T-helper 1 cell treated with Interleukin-12 subunit alpha and Interleukin-12 subunit beta and Interleukin-4 antibody, amounts not matched to agents 30 ng/mL and 1 ng/mL, for 36 hours (primary cell): ENCODE measurements around the gene NCAM1. TPM values are rescaled to one million over a fixed set of nuclear protein-coding genes. Genes with fewer than 3 reads are reported as not detected.
"Not testable (repeated sequence)": the region's sequence is repeated elsewhere in the genome, so short reads cannot be mapped to it uniquely, and the experiment has no call there.

Source experiments
- intact Hi-C: fragments of 100-400 bp; cut with micrococcal nuclease; formaldehyde crosslinking; loops from one replicate; pipeline ENCODE4 v1.15.1; 2024
- total RNA-seq: library from RNA; stranded (reverse); gene quantifications from 2 replicates; pipeline ENCODE4 v1.2.3, GENCODE V29; 2022

Gene NCAM1
- total RNA-seq, 1 donor from 2014 or later = 1.8 TPM

GRCh38 chr11:113296447-113297205 is 335.4 kb downstream of the NCAM1 start:
- intact Hi-C loops = no loop called here

GRCh38 chr11:113298496-113298895 is 337.3 kb downstream of the NCAM1 start:
- intact Hi-C loops = not testable (repeated sequence)

GRCh38 chr11:113304916-113305315 is 343.7 kb downstream of the NCAM1 start:
- intact Hi-C loops = loop anchor here (1.0 to 5.0 kb wide), 7 partner anchors 227 to 957 kb away; no protein-coding TSS in a partner anchor

- intact Hi-C loops = loop anchor here (1.0 to 5.0 kb wide), 7 partner anchors 227 to 957 kb away; no protein-coding TSS in a partner anchor
Measured at GRCh38 chr11:113305440-113306336, 344.5 kb downstream of the NCAM1 start.

- intact Hi-C loops = loop anchor here (5.0 kb wide), 2 partner anchors 554 to 954 kb away; no protein-coding TSS in a partner anchor
Measured at GRCh38 chr11:113308601-113309000, 347.4 kb downstream of the NCAM1 start.

GRCh38 chr11:113311536-113311935 is 350.3 kb downstream of the NCAM1 start:
- intact Hi-C loops = loop anchor here (5.0 to 10.0 kb wide), 4 partner anchors 873 to 1707 kb away; partner anchors contain the start of genes DIXDC1, PPP2R1B and SIK2

GRCh38 chr11:113313601-113314000 is 352.4 kb downstream of the NCAM1 start:
- intact Hi-C loops = loop anchor here (5.0 to 10.0 kb wide), 4 partner anchors 871 to 1709 kb away; partner anchors contain the start of genes DIXDC1, PPP2R1B and SIK2

- intact Hi-C loops = loop anchor here (1.0 to 10.0 kb wide), 14 partner anchors 25 to 1709 kb away; partner anchors contain the start of genes C11orf71, CFAP68, DIXDC1 and FDXACB1
Measured at GRCh38 chr11:113314065-113314388, 352.8 kb downstream of the NCAM1 start.

GRCh38 chr11:113314389-113315301 is 353.4 kb downstream of the NCAM1 start, which contains the start of gene TTC12:
TTC12 (plus strand) TSS chr11:113314583; CDS start chr11:113316258, 1,675 bp downstream.
- intact Hi-C loops = loop anchor here (1.0 to 10.0 kb wide), 15 partner anchors 25 to 1710 kb away; partner anchors contain the start of genes C11orf71, CFAP68, DIXDC1 and FDXACB1

- intact Hi-C loops = loop anchor here (2.0 to 10.0 kb wide), 6 partner anchors 869 to 1711 kb away; partner anchors contain the start of genes C11orf71, CFAP68, FDXACB1 and PPP2R1B
Measured at GRCh38 chr11:113315811-113316210, 354.6 kb downstream of the NCAM1 start.

- intact Hi-C loops = loop anchor here (5.0 to 10.0 kb wide), 4 partner anchors 869 to 1711 kb away; partner anchors contain the start of genes PPP2R1B and SIK2
Measured at GRCh38 chr11:113316256-113316655, 355.0 kb downstream of the NCAM1 start.

GRCh38 chr11:113317339-113317738 is 356.1 kb downstream of the NCAM1 start:
- intact Hi-C loops = loop anchor here (5.0 to 10.0 kb wide), 4 partner anchors 867 to 1713 kb away; partner anchors contain the start of genes PPP2R1B and SIK2

- intact Hi-C loops = loop anchor here (5.0 to 10.0 kb wide), 4 partner anchors 866 to 1714 kb away; partner anchors contain the start of genes PPP2R1B and SIK2
Measured at GRCh38 chr11:113319085-113319484, 357.9 kb downstream of the NCAM1 start.

GRCh38 chr11:113322158-113322557 is 360.9 kb downstream of the NCAM1 start:
- intact Hi-C loops = no loop called here

- intact Hi-C loops = no loop called here
Measured at GRCh38 chr11:113324250-113324649, 363.0 kb downstream of the NCAM1 start.
